IPS-18a (cell line): ENCODE data around the gene SH3PXD2A.

ENCODE experiments used
- H3K27ac ChIP-seq: one replicate; pipeline ENCODE4 v1.5.1; 2013; ENCODE audit warnings: low read length
- H3K27me3 ChIP-seq: one replicate; pipeline ENCODE4 v1.6.1; 2013; ENCODE audit warnings: mild to moderate bottlenecking, low read length; ENCODE audit not compliant: control insufficient read depth, insufficient read depth
- H3K36me3 ChIP-seq: one replicate; pipeline ENCODE4 v1.6.1; 2013; ENCODE audit warnings: low read depth, low read length; ENCODE audit not compliant: control insufficient read depth
- H3K4me1 ChIP-seq: one replicate; pipeline ENCODE4 v1.6.1; 2013; ENCODE audit warnings: low read depth, low read length; ENCODE audit not compliant: control insufficient read depth
- H3K4me3 ChIP-seq: one replicate; pipeline ENCODE4 v1.5.1; 2013; ENCODE audit warnings: low read length
- H3K9ac ChIP-seq: one replicate; pipeline ENCODE4 v1.6.1; 2013; ENCODE audit warnings: mild to moderate bottlenecking, low read length, moderate library complexity
- H3K9me3 ChIP-seq: one replicate; pipeline ENCODE4 v1.6.1; 2013; ENCODE audit warnings: low read depth, low read length; ENCODE audit not compliant: control insufficient read depth

Gene SH3PXD2A

GRCh38 chr10:103698266-103698665 is 157.1 kb downstream of the SH3PXD2A start:
- Histone ChIP-seq H3K27ac (no peak overlapping the region), H3K4me1 (peaks cover 9% of the 10 kb centered on the region), H3K27me3 (peaks cover 30% of the 10 kb centered on the region), H3K4me3 (no peak overlapping the region), H3K36me3 (no peaks in the 10 kb centered on the region), H3K9me3 (no peaks in the 10 kb centered on the region), H3K9ac (no peak overlapping the region)

GRCh38 chr10:103697787-103698186 is 157.6 kb downstream of the SH3PXD2A start:
- no peak overlapping the region for H3K27ac ChIP-seq
- H3K9ac ChIP-seq = no peak overlapping the region

GRCh38 chr10:103696411-103697145 is 158.8 kb downstream of the SH3PXD2A start:
- no peaks in the 10 kb centered on the region for H3K9me3 ChIP-seq
- H3K4me1 ChIP-seq = peaks cover 9% of the 10 kb centered on the region
- no peak overlapping the region for H3K4me3 ChIP-seq
- H3K36me3 ChIP-seq = no peaks in the 10 kb centered on the region
- H3K27me3 ChIP-seq = peaks cover 41% of the 10 kb centered on the region
- no peak overlapping the region for H3K27ac ChIP-seq
- no peak overlapping the region for H3K9ac ChIP-seq

More at GRCh38 chr10:103697787-103698186, 157.6 kb downstream of the SH3PXD2A start:
- Histone ChIP-seq H3K36me3 (no peaks in the 10 kb centered on the region), H3K27me3 (peaks cover 32% of the 10 kb centered on the region), H3K4me1 (peaks cover 9% of the 10 kb centered on the region), H3K9me3 (no peaks in the 10 kb centered on the region), H3K4me3 (no peak overlapping the region)

DNA sequence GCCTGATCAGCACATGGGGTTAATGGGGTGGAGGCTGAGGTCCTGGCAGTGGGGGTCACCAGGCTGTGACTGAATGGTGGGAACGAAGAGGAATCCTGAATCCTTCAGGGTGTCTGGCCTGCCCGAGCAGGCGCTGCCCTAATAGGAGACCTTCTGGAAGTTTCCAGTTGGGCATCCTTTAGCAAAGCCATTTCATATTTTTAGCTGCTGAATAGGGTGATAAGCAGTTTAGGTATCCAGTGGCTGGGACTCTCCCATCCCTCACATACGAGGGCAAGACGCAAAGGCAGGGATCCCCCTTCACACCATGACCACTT is 159.3 kb downstream of the SH3PXD2A start:
- no peaks in the 10 kb centered on the region for H3K9me3 ChIP-seq
- H3K9ac ChIP-seq = no peak overlapping the region
- peaks cover 9% of the 10 kb centered on the region for H3K4me1 ChIP-seq
- no peak overlapping the region for H3K27ac ChIP-seq
- peaks cover 46% of the 10 kb centered on the region for H3K27me3 ChIP-seq
- H3K4me3 ChIP-seq = no peak overlapping the region
- no peaks in the 10 kb centered on the region for H3K36me3 ChIP-seq

DNA sequence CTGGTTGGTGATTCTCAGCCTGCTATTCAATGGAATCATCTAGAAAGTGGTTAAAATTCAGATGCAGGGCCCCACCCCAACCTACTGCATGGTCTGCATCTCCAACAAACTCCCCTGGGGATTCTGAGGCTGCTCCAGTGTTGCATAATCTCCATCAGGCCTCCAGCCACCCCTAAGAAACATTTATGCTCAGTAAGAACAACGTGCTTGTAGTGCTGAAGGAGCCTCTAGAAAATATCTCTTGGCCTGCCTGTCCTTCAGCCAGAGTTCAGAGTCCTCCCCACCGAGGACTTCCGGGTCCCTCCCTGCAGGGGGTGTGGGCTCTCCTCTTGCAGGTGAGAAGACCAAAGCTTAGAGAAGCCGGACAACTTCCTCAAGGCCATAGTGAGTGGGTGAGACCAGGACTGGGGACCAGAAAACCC is 159.8 kb downstream of the SH3PXD2A start:
- Histone ChIP-seq H3K27ac (no peak overlapping the region), H3K4me1 (peaks cover 9% of the 10 kb centered on the region), H3K9me3 (no peaks in the 10 kb centered on the region), H3K4me3 (no peak overlapping the region), H3K36me3 (no peaks in the 10 kb centered on the region), H3K9ac (no peak overlapping the region), H3K27me3 (peaks cover 49% of the 10 kb centered on the region)

DNA sequence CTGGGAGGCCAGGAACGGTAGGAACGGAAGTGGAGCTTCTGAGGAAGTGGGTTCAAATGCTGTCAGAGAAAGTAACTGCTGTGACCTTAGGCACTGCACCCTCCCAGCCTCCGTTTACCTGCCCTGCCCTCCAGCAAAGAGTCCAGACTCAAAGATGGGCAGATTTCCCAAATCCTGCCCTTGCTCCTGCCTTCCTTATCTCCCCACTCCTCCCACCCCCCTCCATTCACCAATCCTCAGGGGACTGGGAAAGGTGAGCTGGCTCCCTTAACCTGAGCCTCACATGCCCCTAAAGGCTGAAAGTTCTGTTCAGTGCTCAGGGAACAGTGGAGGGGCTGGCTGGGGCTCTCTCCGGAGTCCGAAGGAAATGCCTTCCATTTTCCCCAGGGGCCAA is 161.6 kb downstream of the SH3PXD2A start:
- Histone ChIP-seq H3K9me3 (no peaks in the 10 kb centered on the region), H3K9ac (no peak overlapping the region), H3K27ac (no peak overlapping the region), H3K27me3 (peaks cover 49% of the 10 kb centered on the region), H3K4me1 (peaks cover 9% of the 10 kb centered on the region), H3K36me3 (no peaks in the 10 kb centered on the region), H3K4me3 (peak overlapping the region; percentile 47)

- Histone ChIP-seq H3K27ac (no peak overlapping the region), H3K27me3 (peaks cover 49% of the 10 kb centered on the region), H3K9ac (no peak overlapping the region), H3K9me3 (no peaks in the 10 kb centered on the region), H3K36me3 (no peaks in the 10 kb centered on the region), H3K4me1 (peaks cover 9% of the 10 kb centered on the region), H3K4me3 (peak overlapping the region; percentile 59)
Measured at GRCh38 chr10:103692952-103693811, 162.2 kb downstream of the SH3PXD2A start.

DNA sequence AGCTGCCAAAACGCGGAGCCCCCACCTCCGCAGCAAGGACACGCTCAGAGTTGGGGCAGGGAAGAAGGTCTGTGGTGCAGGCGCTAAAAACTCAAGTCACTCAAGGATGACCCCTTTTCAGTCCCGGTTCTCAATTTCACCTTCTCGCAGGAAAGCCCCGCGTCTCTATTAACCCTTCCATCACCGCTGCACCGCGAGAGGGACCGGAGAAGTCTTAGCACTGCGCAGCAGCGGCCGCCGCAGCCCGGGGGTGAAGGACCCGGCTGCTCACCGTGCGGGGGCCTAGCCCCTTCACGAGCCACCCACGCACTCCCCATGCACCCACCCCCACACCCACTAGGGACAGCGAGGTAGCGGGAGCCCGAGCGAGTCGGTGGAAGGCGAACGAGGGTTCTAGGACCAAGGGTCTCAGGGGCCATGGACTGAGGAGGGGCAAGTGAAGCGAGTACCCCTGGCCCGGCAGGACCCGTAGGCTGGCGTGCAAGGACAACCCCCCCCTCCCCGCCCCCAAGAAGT is 162.9 kb downstream of the SH3PXD2A start:
- peak overlapping the region; percentile 59 for H3K4me3 ChIP-seq
- H3K9me3 ChIP-seq = no peaks in the 10 kb centered on the region
- H3K27ac ChIP-seq = no peak overlapping the region
- H3K9ac ChIP-seq = no peak overlapping the region
- no peaks in the 10 kb centered on the region for H3K36me3 ChIP-seq
- peaks cover 9% of the 10 kb centered on the region for H3K4me1 ChIP-seq
- H3K27me3 ChIP-seq = peaks cover 49% of the 10 kb centered on the region

- H3K4me1 ChIP-seq = peaks cover 7% of the 10 kb centered on the region
- H3K4me3 ChIP-seq = peak overlapping the region; percentile 59
- H3K27me3 ChIP-seq = peaks cover 49% of the 10 kb centered on the region
- no peak overlapping the region for H3K9ac ChIP-seq
- H3K27ac ChIP-seq = no peak overlapping the region
- no peaks in the 10 kb centered on the region for H3K9me3 ChIP-seq
- no peaks in the 10 kb centered on the region for H3K36me3 ChIP-seq
Measured at GRCh38 chr10:103691723-103692435, 163.5 kb downstream of the SH3PXD2A start.

- Histone ChIP-seq H3K9ac (no peak overlapping the region), H3K27me3 (peaks cover 49% of the 10 kb centered on the region), H3K4me3 (no peak overlapping the region), H3K27ac (no peak overlapping the region), H3K4me1 (peaks cover under 1% of the 10 kb centered on the region), H3K36me3 (no peaks in the 10 kb centered on the region), H3K9me3 (no peaks in the 10 kb centered on the region)
Measured at GRCh38 chr10:103691267-103691666, 164.1 kb downstream of the SH3PXD2A start.

GRCh38 chr10:103690281-103690680 is 165.1 kb downstream of the SH3PXD2A start:
- Histone ChIP-seq H3K9ac (no peak overlapping the region), H3K27ac (no peak overlapping the region), H3K27me3 (peaks cover 39% of the 10 kb centered on the region), H3K9me3 (no peaks in the 10 kb centered on the region), H3K4me1 (peaks cover 6% of the 10 kb centered on the region), H3K36me3 (no peaks in the 10 kb centered on the region), H3K4me3 (no peak overlapping the region)
